Central memory CD4-positive, alpha-beta T cell (primary cell): ENCODE results near the gene CLIC5.

ENCODE experiments used
- DNase-seq: peaks from one replicate; pipeline ENCODE4 v3.0.0; 2022

CLIC5 gene

DNA sequence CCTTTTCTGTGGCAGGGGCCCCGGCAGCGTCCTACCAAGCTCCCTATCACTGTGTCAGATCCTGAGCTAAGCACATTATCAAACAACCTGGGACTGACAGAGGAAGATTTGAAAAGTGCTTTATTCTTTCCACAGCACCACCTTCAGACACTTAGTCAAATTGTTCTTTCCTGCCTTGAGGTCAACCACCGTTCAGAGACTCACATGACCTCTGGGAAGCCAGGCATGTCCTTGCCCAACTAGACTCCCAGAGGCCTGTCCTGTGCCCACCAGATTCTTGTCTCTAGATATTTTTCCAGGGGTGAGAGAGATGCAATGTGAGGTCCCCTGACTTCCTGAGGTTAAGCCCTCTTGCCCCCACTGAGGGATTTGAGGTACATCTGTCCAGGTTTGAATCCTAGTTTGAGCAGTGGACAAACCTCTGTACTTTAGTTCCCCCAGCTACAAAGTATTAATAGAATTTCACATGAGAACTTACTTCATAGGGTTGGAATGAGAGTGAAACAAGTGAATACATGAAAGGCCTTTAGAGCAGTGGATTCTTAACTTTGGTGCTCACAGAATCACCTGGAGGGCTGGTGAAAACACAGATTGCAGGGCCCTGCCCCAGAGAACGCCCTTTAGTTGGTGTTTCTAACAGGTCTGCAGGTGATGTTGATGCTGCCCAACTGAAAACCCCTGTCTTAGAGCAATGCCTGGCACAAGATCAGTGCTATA, 179.8 kb downstream of the CLIC5 start:
- DNase-seq = no peak

DNA sequence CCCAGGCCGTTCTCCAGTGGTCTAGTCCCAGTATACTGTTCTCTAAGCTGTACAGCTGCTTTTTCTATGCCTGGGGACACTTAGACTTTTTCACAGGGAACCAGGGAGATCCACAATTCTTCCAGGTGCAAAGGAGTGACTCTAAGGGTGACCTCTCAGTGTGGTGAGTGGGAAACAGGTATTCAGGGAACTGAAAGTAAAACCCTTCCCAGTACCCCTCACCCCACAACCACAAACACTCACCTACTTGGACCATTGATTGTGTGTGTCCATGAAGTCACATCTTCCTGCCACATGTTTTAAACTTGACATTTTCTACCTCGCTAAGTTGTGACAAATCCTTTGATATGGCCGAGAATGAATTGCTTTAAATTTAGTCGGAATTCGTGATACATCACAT, 183.6 kb downstream of the CLIC5 start:
- no peak for DNase-seq
